COLO829 (cell line): ENCODE data around the gene NDUFAF2.

Experiments
- DNase-seq: peaks from one replicate; pipeline ENCODE4 v3.0.0; 2012; ENCODE audit warnings: low spot score

Gene NDUFAF2

DNA sequence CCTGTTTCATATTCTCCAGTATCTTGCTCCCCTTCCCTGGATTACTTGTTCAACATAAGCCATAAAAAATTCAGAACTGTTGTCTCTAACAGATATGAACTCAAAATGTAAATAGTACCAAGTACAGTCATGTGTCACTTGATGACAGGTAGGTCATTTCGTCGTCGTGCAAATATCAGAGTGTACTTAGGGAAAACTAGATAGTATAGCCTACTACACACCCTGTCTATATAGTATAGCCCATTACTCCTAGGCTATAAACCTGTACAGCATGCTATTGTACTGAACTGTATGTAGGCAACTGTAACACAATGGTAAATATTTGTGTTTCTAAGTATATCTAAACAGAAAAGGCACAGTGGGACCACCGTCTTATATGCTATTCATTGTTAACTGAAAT, 178.1 kb downstream of the NDUFAF2 start:
- DNase-seq, result no peak

DNA sequence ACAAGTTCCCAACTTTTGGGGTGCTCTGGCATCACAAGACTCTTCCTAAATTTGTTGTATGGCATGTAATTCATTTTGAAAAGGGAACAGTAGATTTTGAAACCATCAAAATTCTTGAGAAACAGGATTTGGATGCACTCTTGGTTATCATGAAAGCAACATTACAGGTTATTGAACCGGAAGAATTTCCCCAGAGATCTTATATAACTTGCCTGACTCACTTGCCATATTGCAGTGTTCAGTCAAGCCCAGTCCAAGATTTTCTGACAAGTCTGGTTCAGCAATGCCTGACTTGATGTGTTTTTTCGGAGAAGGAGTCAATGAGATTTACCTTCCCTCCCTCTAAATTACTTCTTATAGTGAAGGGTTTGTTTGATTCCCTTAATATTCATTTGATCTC, 185.3 kb downstream of the NDUFAF2 start:
- no peak for DNase-seq

DNA sequence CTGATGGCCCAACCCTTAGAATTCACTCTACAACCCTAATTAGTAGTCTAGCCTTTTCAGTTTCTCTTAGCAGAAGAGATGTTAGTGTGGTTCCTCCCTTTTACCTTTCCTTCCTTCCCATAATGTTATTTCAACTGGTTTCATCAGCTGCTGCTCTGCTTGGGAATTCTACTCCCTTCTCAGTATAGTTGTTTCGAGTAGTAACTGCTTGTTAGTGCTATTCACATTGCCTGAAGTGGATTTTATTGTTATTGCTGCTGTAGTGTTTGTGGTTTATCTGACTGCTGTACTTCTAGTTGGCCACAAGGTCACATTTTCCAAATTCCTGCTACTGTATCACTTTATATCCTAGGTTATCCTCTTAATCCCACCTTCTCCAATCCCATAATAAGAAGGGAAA, 187.6 kb downstream of the NDUFAF2 start:
- DNase-seq, result no peak

DNA sequence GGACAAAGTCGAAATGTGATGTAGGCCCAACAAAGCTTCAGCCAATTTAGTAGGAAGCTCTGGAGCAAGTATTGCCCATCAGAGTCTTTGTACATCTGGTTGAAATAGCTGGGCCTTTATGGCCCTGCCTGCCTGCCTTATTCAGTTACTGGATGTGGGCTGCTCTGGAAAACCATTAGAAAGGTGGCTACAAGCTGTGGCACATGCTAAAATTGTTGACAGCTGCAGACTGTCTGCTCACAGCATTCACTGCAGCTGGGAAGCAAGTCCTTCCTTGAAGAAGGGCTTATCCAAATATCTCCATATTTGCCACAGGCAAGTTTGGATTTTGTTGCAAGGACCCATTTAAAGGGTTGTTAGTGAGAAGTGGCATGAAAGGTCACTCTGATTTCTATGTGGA, 192.8 kb downstream of the NDUFAF2 start:
- no peak for DNase-seq

DNA sequence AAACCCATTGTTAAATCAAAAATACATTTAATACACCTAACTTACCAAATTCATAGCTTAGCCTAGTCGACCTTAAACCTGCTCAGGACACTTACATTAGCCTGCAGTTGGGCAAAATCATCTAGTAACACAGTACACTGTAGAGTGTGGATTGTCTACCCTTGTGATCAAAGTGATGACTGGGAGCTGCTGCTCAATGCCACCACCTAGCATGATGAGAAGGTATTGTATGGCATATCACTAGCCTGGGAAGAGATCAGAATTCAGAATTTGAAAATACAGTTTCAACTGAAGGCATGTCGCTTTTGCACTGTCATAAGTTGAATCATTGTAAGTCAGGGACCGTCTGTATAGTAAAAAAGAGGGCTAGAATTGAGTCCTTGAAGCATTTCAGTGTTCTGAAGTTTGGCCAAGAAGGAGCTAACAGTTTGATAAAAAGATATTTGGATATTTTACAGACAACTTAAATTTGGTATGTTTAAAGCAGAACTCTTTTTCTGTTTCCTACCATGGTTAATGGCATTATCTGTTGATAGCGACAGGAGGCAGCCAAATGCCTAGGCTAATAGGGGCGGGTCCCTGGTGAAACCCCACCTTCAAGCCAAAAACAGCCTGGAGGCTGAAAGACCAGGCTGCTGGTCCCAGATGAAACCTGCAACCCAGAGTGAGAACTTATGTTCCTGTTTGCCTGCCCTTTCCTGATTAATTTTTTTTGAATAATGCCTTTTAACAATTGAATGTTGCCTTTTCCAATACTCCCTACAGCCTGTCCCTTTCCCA, 194.3 kb downstream of the NDUFAF2 start:
- DNase-seq, result no peak

DNA sequence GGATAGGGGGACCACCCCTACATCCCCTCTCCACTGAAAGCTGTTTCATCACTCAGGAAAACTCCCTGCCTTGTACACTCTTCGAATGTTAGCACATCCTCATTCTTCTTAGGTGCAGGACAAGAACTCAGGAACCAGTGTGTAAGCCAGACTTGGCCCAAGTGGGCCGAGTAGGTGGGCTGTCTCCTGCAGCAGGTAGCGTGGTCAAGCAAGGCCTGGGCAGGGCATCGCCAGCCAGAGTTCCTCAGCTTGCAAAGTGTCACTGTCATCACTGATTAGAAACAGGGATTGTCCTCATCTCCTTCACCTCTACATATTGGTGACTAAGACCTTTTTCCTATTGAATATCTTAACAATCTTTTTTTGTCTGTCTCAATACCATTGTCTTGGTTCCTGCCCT, 194.9 kb downstream of the NDUFAF2 start:
- DNase-seq, result no peak

DNA sequence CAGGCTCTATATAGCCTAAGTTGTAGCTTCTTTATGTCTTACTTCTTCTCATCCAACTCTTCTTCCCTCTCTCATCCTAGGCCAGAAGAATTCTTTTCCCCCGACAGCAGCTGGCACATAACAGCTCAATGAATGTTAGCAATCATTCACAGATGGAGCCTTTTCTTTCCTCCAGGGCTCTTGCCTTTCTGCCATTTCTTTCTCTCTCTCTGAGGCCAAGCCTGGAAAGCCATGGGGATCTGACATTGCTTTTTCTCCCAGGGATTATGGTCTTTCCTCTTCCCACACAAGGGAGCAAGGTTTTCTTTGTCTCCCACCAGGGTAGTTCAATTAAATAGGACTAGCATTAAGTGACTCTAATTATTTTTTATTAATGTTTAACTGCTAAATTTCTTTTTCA, 196.8 kb downstream of the NDUFAF2 start:
- no peak for DNase-seq

DNA sequence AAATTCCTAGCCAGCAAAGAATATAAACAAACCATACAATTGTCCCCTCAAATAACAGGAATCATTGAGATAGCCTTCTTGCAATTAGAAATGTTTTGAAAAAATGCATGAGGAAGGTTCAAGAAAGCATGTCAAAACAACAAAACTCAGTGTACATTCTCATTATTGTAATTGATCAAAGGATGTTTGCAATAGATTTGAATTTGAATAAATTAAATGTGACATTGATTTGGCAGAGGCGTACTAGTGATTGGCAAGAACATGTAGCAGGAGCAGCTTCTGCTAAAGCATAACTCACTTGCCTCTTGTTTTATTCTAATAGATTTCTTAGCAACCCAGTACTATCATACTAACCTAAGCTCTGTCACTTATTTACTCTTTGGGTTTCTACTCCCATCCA, 197.4 kb downstream of the NDUFAF2 start:
- DNase-seq, result no peak

DNA sequence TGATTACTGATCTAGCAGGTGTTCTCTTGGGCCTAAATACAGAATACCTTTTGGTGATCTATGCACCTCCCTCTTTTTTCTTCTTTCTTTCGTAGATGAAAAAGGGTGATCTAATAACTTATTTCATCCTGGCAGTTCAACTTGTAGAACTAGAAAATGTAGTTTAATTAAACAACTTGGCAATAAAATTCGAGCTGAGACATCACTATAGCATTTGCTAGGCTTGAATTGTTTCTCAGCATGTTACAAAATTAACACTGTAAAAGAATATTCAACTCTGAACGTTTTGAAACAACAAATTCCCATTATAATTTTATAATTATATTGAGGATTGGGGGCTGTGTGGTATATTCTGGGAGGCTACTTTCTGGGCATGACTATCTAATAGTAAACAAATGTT, 197.8 kb downstream of the NDUFAF2 start:
- no peak for DNase-seq

DNA sequence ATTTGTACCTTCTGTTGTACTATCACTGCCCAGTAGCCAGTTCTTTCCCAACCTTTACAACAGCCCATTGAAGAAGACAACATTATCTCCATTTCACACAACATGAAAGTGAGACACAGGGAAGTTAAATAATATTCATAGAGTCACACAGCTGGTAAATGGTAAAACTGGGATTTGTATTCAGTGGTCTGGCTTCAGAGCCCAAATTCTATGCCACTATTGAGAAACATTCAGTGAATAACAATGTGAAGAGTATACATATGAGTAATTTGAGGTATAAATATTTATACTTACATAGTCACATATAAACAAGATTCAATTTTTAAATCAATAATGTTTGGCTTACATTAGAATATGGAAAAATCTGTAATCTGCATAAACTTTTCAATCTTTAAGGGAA, 203.5 kb downstream of the NDUFAF2 start:
- DNase-seq, result no peak

DNA sequence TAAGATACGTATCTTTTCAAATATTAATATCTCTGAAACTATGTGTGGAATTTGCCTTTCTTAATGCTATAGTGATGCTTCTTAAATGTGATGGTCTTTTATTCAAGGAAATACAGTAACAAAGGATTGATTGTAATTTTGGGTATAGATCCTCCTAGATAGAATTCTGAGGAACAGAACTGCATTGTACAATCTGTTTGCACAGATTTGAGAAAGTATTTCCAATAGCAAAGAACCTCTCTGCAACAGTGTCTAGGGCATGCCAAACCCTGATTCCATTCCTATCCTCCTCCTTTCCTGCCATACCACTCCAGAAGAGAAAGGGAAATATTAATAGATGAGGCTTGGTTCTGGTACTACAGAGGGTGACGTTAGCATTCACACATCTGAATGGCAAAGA, 206.9 kb downstream of the NDUFAF2 start:
- no peak for DNase-seq

DNA sequence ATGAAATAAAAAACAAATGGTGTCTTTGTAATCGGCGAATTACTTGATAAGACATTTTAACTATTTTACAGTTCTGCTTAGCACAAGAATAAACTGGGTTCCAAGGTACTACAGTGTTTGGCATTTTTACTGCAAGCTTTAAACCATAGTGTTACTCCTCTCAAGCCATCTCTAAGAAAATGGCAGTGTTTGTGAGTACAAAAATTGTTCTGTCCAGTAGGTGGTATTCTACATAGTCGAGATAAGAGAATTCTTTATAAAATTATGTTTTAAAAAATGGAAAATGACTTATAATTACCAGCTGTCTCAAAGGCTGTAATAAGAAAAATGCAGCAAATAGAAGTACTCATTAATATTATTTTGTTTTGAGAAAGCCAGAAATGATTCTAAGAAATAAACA, 214.1 kb downstream of the NDUFAF2 start:
- no peak for DNase-seq

DNA sequence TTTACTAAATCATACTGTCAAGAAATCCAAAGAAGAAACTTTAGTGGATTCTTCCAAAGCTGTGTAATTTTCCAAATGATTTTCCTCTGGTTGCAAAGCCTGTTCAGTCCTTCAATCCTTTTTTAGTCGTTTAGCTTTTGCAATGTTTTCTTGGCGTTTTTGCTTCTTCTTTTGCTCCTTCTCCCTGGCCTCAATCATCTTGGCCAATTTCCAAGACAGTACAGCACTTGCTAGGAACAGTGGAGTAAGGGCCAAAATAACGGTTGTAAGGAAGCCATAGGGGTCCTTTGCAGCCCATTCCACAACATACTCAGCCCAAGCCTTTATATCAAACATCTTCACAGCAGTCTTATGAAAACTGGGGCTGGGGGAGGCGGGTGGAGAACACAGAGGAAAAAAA, 214.8 kb downstream of the NDUFAF2 start:
- no peak for DNase-seq

DNA sequence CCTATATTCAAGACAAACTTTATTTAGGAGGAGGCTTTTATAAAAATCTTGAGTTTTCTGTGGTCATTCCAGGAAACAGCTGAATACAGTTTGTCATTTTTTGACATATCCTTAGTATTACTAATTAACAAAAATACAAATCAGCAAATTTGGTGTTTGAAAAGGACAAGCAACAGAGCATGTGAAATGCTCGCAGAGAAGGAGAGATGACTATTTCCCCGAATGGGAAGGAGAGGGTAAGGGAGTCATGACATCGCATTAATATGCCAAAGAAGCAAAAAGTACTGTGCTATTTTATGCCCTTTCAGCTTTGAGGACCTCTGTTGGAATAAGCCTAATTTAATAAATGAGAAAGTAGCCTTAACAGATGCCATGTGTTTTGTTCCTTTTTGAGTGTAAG, 215.5 kb downstream of the NDUFAF2 start:
- DNase-seq, result no peak

DNA sequence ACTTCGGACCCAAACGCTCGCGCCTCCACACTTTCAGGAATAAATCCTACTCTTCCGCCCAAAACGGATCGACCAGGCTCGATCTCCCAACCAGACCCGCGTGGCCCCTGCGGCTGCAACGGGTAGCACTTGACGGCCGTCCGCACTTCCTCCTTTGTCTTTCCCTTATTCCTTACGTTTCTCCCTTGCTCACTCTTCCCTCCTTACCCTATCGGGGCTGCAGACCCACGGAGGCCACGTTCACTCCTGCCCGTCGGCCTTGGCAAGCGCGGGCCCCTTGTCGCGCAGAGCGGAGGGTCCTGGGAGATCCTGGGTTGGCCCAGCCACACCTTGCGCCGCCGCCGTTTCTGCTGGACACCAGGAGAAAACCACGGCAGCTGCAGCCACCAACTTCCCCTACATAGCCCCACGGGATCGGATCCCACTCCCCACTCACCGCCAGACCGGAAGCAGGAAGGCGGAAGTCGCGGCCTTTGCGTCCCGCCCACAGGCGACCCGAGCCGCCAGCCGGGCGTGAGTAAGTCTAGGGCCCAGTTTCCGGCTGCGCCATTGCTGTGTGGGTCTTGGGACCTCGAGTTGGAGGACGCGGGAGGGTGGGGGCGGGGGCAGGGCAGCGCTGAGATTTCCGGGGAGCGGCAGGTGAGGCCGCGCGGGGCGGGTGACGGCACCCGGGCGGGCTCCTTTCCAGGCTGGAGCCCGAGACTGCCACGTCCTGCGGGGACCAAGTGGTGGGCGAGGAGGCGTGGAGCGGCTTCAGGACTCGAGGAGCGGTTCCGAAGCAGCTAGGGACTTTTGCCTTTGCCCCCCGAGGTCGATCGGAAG, 217.2 kb downstream of the NDUFAF2 start, which contains the start of gene SMIM15:
TSS of gene SMIM15 (minus strand) at position 459 of the 822 bp plus-strand sequence. CDS start 2,297 bp downstream, outside the sequence.
- peak; percentile 28 for DNase-seq

DNA sequence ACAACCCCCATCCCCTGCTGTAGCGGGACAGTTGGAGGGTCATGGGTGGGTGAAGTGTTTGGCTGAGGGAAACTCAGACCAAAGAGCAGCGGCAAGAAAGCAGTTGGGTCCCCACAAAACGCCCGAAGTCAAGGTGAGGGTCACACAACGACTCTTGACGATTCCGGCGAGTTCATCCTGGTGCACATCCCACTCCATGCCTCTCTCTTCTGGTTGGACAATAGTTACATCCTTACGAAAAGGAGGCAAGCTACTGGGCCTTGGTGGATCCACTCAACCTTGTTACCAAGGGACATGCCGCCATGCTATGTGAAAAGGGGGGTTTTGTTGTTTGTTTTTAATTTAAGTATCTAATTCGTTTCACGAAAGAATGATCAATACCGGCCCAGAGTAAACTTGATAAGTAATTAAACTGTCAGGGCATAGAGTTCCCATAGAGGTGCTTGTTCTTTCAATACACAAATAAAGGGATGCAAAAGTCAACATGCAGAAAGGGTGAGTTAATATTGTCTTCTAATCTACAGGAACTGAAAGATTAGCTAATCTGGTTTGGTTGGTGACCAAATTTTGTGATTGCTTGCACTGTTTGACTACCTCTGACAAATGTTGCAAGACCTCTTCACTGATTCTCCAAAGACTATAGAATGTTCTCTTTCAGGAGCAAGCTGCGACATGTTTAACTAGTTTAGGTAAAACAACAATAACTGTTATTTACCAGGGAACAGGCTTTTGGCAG, 218.0 kb downstream of the NDUFAF2 start:
- no peak for DNase-seq

DNA sequence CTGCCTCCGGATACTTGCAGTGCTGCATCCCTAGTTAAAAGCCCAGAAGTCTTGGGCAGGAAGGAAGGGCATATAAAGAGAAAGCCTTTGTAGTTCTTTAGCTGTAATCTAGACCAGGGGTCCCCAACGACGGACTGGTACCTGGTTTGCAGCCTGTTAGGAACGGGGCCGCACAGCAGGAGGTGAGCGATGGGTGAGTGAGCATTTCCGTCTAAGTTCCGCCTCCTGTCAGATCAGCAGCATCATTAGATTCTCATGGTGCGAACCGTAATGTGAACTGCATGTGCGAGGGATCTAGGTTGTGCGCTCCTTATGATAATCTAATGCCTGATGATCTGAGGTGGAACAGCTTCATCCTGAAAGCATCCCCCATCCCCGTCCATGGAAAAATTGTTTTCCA, 218.9 kb downstream of the NDUFAF2 start:
- no peak for DNase-seq

DNA sequence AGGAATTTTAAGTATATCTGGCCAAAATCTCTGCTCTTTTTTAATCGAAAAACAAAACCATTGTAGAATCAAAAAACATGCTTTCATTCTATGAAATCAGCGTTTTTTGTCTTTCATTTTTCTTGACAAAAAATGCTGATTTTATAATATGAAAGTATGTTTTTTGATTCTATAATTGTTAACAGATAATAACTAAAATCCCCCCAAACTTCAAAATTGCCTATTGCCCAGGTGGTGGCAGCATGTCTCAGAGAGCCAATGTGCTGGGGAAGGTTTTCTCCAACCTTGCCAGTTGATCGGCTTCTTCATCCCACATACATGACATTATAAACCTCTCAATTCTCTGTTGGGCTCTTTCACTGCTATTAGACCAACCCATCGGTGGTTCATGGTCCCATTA, 222.4 kb downstream of the NDUFAF2 start:
- DNase-seq, result peak; percentile 13

DNA sequence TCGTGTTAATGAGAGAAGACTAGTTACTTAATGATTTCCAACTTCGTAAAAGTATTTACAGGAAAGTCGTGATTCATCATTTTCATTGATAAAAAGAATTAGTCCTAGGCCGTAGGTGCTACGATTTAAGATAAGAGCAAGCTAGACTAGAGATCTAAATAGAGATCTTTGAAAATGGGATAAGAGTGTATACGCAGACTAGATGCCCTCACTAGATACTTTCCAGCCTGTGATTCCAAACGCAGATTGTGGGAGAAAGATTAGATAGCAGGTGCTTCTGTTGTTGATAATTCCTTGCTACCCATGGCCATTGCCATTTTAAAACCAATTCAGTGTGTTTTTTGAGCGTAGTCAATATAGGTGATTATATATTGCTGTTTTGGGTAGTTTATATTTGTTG, 223.9 kb downstream of the NDUFAF2 start:
- no peak for DNase-seq

DNA sequence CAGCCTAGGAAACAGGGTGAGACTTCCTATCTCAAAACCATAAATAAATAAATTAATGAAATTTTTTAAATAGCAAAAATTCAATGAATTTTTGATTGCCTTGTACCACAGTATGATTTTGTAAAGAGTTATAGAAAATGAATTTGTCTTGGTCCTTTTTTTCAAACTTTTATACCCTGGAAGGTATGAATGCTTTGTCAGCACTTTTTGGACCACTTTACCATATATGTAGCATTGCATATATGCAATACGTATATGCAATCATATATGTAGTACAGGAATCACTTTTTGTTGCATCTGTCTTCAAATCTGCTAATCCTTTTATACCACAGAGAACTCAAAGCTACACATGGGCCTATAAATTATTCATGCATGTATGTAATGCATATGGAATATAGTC, 226.5 kb downstream of the NDUFAF2 start:
- DNase-seq, result no peak

DNA sequence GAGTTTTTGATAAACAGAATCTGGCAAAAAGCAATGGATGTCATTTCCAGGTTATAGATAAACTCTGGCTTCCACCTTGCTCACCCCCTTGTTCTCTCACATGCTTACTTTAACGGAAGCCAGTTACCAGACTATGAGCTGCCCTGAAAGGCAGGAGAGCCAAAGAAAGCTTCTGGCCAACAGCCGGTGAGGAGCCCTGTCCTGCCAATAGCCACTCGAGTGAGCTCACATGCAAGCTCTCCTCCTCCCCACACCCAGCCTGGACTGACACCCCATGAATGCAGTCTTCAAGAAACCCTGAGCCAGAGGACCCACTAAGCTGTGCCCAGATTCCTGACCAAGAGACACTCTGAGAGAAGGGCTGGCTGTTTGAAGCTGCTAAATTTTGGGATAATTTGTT, 231.6 kb downstream of the NDUFAF2 start:
- no peak for DNase-seq

DNA sequence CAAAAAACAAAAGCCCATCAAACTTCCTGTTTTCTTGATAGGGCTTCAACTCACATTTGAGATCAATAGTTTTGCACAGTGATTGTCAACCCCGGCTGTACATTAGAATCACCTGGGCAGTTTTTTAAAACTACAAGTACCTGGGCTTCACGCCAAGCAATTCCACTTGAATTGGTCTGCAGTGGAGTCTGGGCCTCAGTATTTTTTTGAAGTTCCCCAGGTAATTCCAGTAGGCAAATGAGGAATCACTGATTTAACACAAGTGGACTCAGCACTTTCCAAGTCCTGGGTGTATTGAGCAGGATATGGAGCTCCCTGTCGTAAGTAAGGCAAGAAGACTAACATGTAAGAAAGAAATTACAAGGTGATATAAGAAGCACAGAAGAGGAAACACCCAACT, 232.1 kb downstream of the NDUFAF2 start:
- DNase-seq, result no peak

DNA sequence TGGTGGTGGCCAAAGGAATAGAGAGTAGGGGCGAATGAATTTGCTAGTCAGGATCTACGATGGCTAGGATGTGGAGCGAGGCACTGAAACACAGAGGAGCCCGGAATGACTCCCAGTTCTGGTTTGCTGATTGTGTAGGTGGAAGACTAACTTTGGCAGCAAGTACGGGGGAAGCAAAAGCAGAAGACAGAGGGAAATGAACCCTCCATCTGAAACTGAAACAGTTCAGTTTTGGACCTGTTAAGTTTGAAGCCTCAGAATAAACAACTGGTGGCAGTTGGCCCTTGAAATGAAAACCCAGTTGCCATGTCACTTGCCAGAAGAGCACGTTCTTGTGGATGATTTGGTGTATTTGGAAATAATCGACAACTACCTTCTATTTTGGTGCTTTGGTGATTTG, 232.7 kb downstream of the NDUFAF2 start:
- DNase-seq, result no peak
